Spinal cord (tissue), 10 donors: ENCODE measurements around the gene SCN4A. TPM values are rescaled to one million over a fixed set of nuclear protein-coding genes. Genes with fewer than 3 reads are reported as not detected.

Experiments
- DNase-seq, 6 donors: peaks; one replicate each; pipeline versions ENCODE4 v3.0.0 to v3.0.0-alpha.2; 2013 to 2015; ENCODE audit warnings: low spot score in 6 of 6, low read depth in 4 of 6
- H3K27ac ChIP-seq: one replicate; pipeline ENCODE4 v1.5.1; 2013; ENCODE audit warnings: low read depth, low read length, control low read depth
- H3K27me3 ChIP-seq: one replicate; pipeline ENCODE4 v1.6.1; 2013; ENCODE audit warnings: low read length; ENCODE audit not compliant: control insufficient read depth, insufficient read depth
- H3K36me3 ChIP-seq: one replicate; pipeline ENCODE4 v1.6.1; 2013; ENCODE audit warnings: low read length; ENCODE audit not compliant: control insufficient read depth, insufficient read depth
- H3K4me1 ChIP-seq: one replicate; pipeline ENCODE4 v1.6.1; 2013; ENCODE audit warnings: low read length; ENCODE audit not compliant: control insufficient read depth, insufficient read depth
- H3K4me3 ChIP-seq: one replicate; pipeline ENCODE4 v1.5.1; 2013; ENCODE audit warnings: low read depth, low read length, control low read depth
- H3K9me3 ChIP-seq: one replicate; pipeline ENCODE4 v1.6.1; 2013; ENCODE audit warnings: low read length; ENCODE audit not compliant: control insufficient read depth, insufficient read depth
- WGBS: methylation state at CpG from one replicate; pipeline ENCODE4 v1.1.5; 2013; ENCODE audit warnings: missing lambda C conversion rate; ENCODE audit not compliant: insufficient coverage; 5-methylcytosine and 5-hydroxymethylcytosine counted together
- polyA plus RNA-seq, 2 donors: library from polyadenylated mRNA; unstranded; fragments of 120-200 nt; gene quantifications; one replicate each; pipeline ENCODE4 v1.2.1, GENCODE V29; 2013; ENCODE audit not compliant: insufficient read length in 2 of 2
- total RNA-seq, 2 donors: library from RNA; depleted of rRNA in 1 of 2; stranded (reverse); fragments of 120-200 nt in 1 of 2; fragments of >200 nt in 1 of 2; gene quantifications; one replicate each; pipeline versions ENCODE4 v1.2.3 to v1.2.4, GENCODE V29; 2013 to 2014
- donor health status: healthy.

Gene SCN4A
- total and polyA plus RNA-seq, 4 donors, result 0.14 to 0.28 (median 0.18) TPM

- 100% methylated on average over 5 of the region's 11 CpGs for WGBS
- peaks cover 15% of the 10 kb centered on the region for H3K27me3 ChIP-seq
- H3K4me1 ChIP-seq, result peaks cover 31% of the 10 kb centered on the region
- peaks cover 1% of the 10 kb centered on the region for H3K36me3 ChIP-seq
- H3K27ac ChIP-seq, result no peak overlapping the region
- H3K4me3 ChIP-seq, result no peak overlapping the region
- H3K9me3 ChIP-seq, result no peaks in the 10 kb centered on the region
- DNase-seq, result no peak
Observed at GRCh38 chr17:63996430-63997182, 23.9 kb upstream of the SCN4A start.

GRCh38 chr17:63995626-63996025 is 22.9 kb upstream of the SCN4A start:
- 96% methylated on average over 3 of the region's 5 CpGs for WGBS
- Histone ChIP-seq H3K9me3 (no peaks in the 10 kb centered on the region), H3K27me3 (peaks cover 18% of the 10 kb centered on the region), H3K4me1 (peaks cover 31% of the 10 kb centered on the region), H3K4me3 (no peak overlapping the region), H3K27ac (no peak overlapping the region), H3K36me3 (no peaks in the 10 kb centered on the region)
- no peak for DNase-seq

- no peak for DNase-seq
- no peak overlapping the region for H3K4me3 ChIP-seq
- WGBS, result 84% methylated on average over 2 of the region's 3 CpGs
- H3K36me3 ChIP-seq, result no peaks in the 10 kb centered on the region
- H3K27ac ChIP-seq, result no peak overlapping the region
- peaks cover 22% of the 10 kb centered on the region for H3K4me1 ChIP-seq
- H3K9me3 ChIP-seq, result no peaks in the 10 kb centered on the region
- H3K27me3 ChIP-seq, result peaks cover 25% of the 10 kb centered on the region
Observed at GRCh38 chr17:63993368-63993985, 20.8 kb upstream of the SCN4A start.

DNA sequence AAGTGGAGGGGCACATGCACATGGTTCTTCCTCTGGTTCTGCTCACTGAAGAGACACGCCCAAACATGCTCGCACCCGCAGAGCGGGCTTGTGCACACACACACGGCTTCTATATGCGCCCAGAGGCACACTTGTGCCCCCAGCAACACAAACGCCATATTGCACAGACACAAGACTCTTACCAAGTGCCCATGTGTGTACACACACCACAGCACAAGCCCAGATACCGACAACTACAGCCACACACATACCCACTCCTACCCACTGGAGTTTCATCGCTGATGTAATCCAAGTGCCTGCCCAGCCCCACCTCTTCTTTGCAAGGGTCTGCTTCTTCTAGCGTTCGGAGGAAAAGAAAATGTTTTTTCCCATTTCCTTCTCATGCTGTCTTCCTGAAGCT is 18.9 kb upstream of the SCN4A start:
- Histone ChIP-seq H3K27ac (no peak overlapping the region), H3K4me1 (peaks cover 21% of the 10 kb centered on the region), H3K27me3 (peaks cover 21% of the 10 kb centered on the region), H3K9me3 (no peaks in the 10 kb centered on the region), H3K36me3 (no peaks in the 10 kb centered on the region), H3K4me3 (no peak overlapping the region)
- DNase-seq, result no peak
- 83% methylated on average over 11 of the region's 11 CpGs for WGBS

DNA sequence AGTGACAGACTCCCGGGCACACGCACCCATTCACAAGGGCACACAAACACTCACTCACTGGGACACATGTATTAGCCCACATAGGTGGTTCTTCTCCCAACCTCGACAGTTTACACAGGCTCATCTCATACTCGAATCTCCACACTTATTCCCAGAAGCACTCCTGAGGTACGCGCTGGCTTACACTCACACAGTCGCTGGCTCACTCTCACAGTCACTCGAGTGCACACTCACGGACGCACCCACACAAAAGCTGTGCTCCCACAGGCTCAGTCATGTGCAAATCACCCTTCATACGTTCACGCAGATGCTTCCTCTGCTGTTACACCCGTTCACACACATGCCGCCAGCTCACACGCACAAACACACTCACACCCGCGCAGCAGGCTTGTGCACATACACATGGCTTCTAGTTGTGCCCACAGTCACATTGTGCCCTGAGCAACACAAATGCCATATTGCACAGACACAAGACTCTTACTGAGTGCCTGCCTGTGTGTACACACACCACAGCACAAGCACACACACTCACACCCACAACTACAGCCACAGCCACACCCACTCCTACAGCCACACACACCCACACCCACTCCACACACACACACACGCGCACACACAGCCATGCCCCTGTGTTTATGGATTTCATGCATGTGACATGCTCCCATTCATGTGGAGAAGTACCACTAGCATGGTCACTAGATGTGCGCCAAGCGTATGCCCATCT is 17.1 kb upstream of the SCN4A start:
- Histone ChIP-seq H3K27ac (no peak overlapping the region), H3K27me3 (peaks cover 21% of the 10 kb centered on the region), H3K4me1 (peaks cover 23% of the 10 kb centered on the region), H3K4me3 (no peak overlapping the region), H3K9me3 (no peaks in the 10 kb centered on the region), H3K36me3 (no peaks in the 10 kb centered on the region)
- no peak for DNase-seq
- WGBS, result 87% methylated on average over 21 of the region's 21 CpGs

DNA sequence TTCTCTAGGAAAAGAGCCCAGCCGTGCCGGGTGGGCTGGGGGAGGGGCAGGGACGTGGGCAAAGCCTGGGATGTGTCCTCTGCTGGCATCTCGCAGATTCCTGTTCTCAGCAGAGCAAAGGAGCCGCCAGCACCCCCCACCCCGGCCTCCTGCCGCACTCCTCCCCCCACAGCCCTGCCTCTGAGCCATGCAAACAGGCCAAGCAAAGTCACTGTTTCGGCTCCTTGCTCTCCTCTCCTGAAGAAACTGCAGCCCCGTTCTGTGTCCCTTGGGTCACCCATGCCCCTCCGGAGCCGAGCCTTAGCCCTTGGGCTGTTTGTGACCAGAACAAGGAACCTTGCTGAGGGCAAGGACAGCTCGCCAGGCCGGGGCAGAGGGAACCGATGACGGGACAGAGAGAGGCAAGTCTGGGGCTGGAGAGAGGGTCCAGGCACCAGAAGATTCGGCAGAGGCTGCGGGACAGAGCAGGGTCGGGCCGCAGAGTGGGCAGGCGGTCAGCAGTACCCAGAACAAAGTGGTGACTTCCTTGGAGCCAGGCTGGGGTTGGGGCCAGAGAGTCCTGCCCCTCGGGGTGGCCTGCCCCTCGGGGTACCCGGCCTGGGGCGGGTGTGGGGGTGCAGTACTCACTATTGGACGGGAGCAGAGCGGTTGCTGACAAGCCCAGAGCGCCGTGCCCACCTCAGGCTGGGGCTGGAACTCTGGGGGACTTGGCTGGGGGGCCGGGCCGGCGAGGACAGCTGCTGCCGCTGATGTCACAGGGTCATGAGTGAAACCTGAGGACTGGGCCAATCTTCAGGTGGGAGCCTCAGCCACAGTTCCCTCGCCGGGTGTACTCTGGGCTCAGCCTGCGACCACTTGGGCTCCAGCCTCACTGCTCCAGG is 16.3 kb upstream of the SCN4A start:
- H3K27me3 ChIP-seq, result peaks cover 21% of the 10 kb centered on the region
- 45% methylated on average over 30 of the region's 35 CpGs for WGBS
- no peaks in the 10 kb centered on the region for H3K9me3 ChIP-seq
- H3K27ac ChIP-seq, result no peak overlapping the region
- DNase-seq, result peak in 2 of 6 donors; percentile 41 to 63
- no peak overlapping the region for H3K4me3 ChIP-seq
- H3K4me1 ChIP-seq, result peaks cover 28% of the 10 kb centered on the region
- H3K36me3 ChIP-seq, result no peaks in the 10 kb centered on the region

DNA sequence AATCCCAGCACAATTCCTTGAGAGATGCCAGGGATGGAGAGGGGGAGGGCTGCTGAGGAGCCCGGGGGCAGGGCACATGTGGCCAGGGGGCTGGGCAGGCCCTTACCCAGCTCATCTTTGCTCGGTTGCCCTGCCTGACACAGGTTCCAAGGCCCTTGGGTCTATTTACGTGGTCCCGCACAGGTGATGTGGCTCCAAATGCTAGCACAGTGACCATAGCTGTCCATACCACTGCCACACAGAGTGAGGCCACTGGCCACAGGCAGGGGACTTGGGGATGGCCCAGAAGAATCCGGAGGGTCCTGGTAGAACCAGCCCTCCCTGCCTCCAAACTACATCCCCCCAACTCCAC is 15.4 kb upstream of the SCN4A start:
- peaks cover 33% of the 10 kb centered on the region for H3K4me1 ChIP-seq
- no peak overlapping the region for H3K4me3 ChIP-seq
- H3K9me3 ChIP-seq, result no peaks in the 10 kb centered on the region
- peaks cover 18% of the 10 kb centered on the region for H3K27me3 ChIP-seq
- H3K27ac ChIP-seq, result no peak overlapping the region
- 96% methylated on average over 5 of the region's 5 CpGs for WGBS
- H3K36me3 ChIP-seq, result no peaks in the 10 kb centered on the region
- no peak for DNase-seq

GRCh38 chr17:63987221-63988126 is 14.8 kb upstream of the SCN4A start:
- H3K36me3 ChIP-seq, result no peaks in the 10 kb centered on the region
- peaks cover 17% of the 10 kb centered on the region for H3K27me3 ChIP-seq
- WGBS, result 87% methylated on average over 17 of the region's 18 CpGs
- H3K27ac ChIP-seq, result no peak overlapping the region
- DNase-seq, result no peak
- H3K9me3 ChIP-seq, result no peaks in the 10 kb centered on the region
- H3K4me3 ChIP-seq, result no peak overlapping the region
- H3K4me1 ChIP-seq, result peaks cover 36% of the 10 kb centered on the region
